HEK293T (cell line): ENCODE measurements around the gene ENPP6.

Source experiments
- CTCF ChIA-PET: fragments of 350-600 bp; formaldehyde crosslinking; extraction: SDS; loops from one replicate; lab custom pipeline; 2021; ENCODE audit warnings: antibody characterized with exemption, inconsistent platforms; lab: Yijun Ruan, JAX
- POLR2A ChIA-PET: fragments of 350-600 bp; formaldehyde crosslinking; extraction: SDS; loops from one replicate; lab custom pipeline; 2020; ENCODE audit warnings: antibody characterized with exemption, inconsistent platforms; lab: Yijun Ruan, JAX
- DNase-seq: peaks from one replicate; pipeline ENCODE4 v3.0.0; 2012; ENCODE audit warnings: mixed read lengths; ENCODE audit errors: extremely low spot score
- ARNT ChIP-seq: fragments of 450-650 bp; IDR thresholded peaks from 2 replicates; pipeline ENCODE4 v1.6.1; 2017; ENCODE audit warnings: mild to moderate bottlenecking
- BHLHE40 ChIP-seq: fragments of 450-650 bp; IDR thresholded peaks from 2 replicates; pipeline ENCODE4 v1.6.1; 2016; ENCODE audit warnings: mild to moderate bottlenecking, moderate library complexity, borderline replicate concordance
- CTBP1 ChIP-seq: fragments of 450-650 bp; IDR thresholded peaks from 2 replicates; pipeline ENCODE4 v1.6.1; 2016; ENCODE audit warnings: borderline replicate concordance
- ELF4 ChIP-seq: fragments of 450-650 bp; IDR thresholded peaks from 2 replicates; pipeline ENCODE4 v1.6.1; 2017; ENCODE audit warnings: antibody characterized with exemption
- FOXA1 ChIP-seq: fragments of 450-650 bp; IDR thresholded peaks from 2 replicates; pipeline ENCODE4 v1.6.1; 2016; ENCODE audit warnings: mild to moderate bottlenecking
- FOXK2 ChIP-seq: fragments of 450-650 bp; IDR thresholded peaks from 2 replicates; pipeline ENCODE4 v1.6.1; 2016; ENCODE audit warnings: mild to moderate bottlenecking
- FOXM1 ChIP-seq: fragments of 450-650 bp; IDR thresholded peaks from 2 replicates; pipeline ENCODE4 v1.6.1; 2017; ENCODE audit warnings: mild to moderate bottlenecking, borderline replicate concordance
- HDGF ChIP-seq: fragments of 450-650 bp; IDR thresholded peaks from 2 replicates; pipeline ENCODE4 v1.6.1; 2017; ENCODE audit warnings: antibody characterized with exemption, borderline replicate concordance
- L3MBTL2 ChIP-seq: fragments of 450-650 bp; conservative IDR thresholded peaks from 2 replicates; pipeline ENCODE4 v1.6.1; 2016; ENCODE audit warnings: mild to moderate bottlenecking
- LEF1 ChIP-seq: fragments of 450-650 bp; IDR thresholded peaks from 2 replicates; pipeline ENCODE4 v1.6.1; 2017; ENCODE audit warnings: mild to moderate bottlenecking, borderline replicate concordance
- NFRKB ChIP-seq: fragments of 450-650 bp; IDR thresholded peaks from 2 replicates; pipeline ENCODE4 v1.6.1; 2016; ENCODE audit warnings: mild to moderate bottlenecking, moderate library complexity
- PKNOX1 ChIP-seq: fragments of 450-650 bp; IDR thresholded peaks from 2 replicates; pipeline ENCODE4 v1.6.1; 2016
- SP1 ChIP-seq: fragments of 450-650 bp; IDR thresholded peaks from 2 replicates; pipeline ENCODE4 v1.6.1; 2017
- SUZ12 ChIP-seq: fragments of 450-650 bp; IDR thresholded peaks from 2 replicates; pipeline ENCODE4 v1.6.1; 2016; ENCODE audit warnings: mild to moderate bottlenecking
- TARDBP ChIP-seq: fragments of 450-650 bp; IDR thresholded peaks from 2 replicates; pipeline ENCODE4 v1.6.1; 2016
- ZNF384 ChIP-seq: fragments of 450-650 bp; IDR thresholded peaks from 2 replicates; pipeline ENCODE4 v1.6.1; 2016

The ENPP6 gene

GRCh38 chr4:184189966-184190365, 27.7 kb downstream of the ENPP6 start:
- CTCF ChIA-PET, result interaction anchor here (0.7 kb wide), 1 partner anchor 70 kb away, joined by 3 read pairs; no protein-coding TSS in a partner anchor
- POLR2A ChIA-PET, result no interaction called here
- DNase-seq, result no peak
- TF ChIP-seq BHLHE40, result no peak
- TF ChIP-seq PKNOX1, result no peak
- no peak for TF ChIP-seq LEF1
- no peak for TF ChIP-seq FOXA1
- no peak for TF ChIP-seq FOXM1
- TF ChIP-seq SP1, result no peak
- no peak for TF ChIP-seq ZNF384
- no peak for TF ChIP-seq NFRKB
- no peak for TF ChIP-seq SUZ12
- TF ChIP-seq L3MBTL2, result no peak
- no peak for TF ChIP-seq CTBP1
- TF ChIP-seq TARDBP, result no peak
- no peak for TF ChIP-seq FOXK2
- TF ChIP-seq HDGF, result no peak
- no peak for TF ChIP-seq ARNT
- TF ChIP-seq ELF4, result no peak

GRCh38 chr4:184188443-184189400, 29.0 kb downstream of the ENPP6 start:
- DNase-seq, result no peak
- ChIA-PET POLR2A (no interaction called here), CTCF (no interaction called here)
- no peak for TF ChIP-seq FOXK2
- TF ChIP-seq ZNF384, result no peak
- no peak for TF ChIP-seq BHLHE40
- TF ChIP-seq FOXA1, result no peak
- TF ChIP-seq NFRKB, result no peak
- TF ChIP-seq ARNT, result no peak
- no peak for TF ChIP-seq HDGF
- no peak for TF ChIP-seq PKNOX1
- TF ChIP-seq TARDBP, result no peak
- no peak for TF ChIP-seq SP1

DNA sequence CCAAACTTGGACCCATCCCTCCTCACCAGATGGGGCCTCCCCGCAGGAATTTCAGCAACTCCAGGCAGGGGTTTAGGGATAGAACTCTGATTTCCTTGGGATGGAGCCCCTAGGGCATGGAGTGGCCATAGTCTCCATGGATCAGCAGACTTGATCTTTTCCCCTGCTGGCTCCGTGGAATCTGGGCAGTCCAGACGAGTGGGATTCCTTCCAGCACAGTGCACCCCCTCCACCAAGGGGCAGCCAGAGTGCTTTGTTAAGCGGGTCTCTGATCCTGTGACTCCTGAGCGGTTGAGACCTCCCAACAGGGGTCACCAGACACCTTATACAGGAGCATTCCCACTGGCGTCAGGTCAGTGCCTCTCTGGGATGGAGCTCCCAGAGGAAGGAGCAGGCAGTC, 40.4 kb downstream of the ENPP6 start:
- CTCF ChIA-PET, result no interaction called here
- POLR2A ChIA-PET, result no interaction called here
- TF ChIP-seq L3MBTL2, result no peak
- TF ChIP-seq ARNT, result no peak
- no peak for TF ChIP-seq BHLHE40
- no peak for TF ChIP-seq FOXA1
- TF ChIP-seq SUZ12, result no peak
- TF ChIP-seq FOXM1, result no peak
- DNase-seq, result no peak

- DNase-seq, result no peak
- CTCF ChIA-PET, result no interaction called here
- no peak for TF ChIP-seq HDGF
- TF ChIP-seq LEF1, result no peak
- no peak for TF ChIP-seq ZNF384
- TF ChIP-seq L3MBTL2, result no peak
- no peak for TF ChIP-seq FOXA1
- TF ChIP-seq FOXK2, result no peak
- TF ChIP-seq FOXM1, result no peak
- POLR2A ChIA-PET, result no interaction called here
These were observed 42.8 kb downstream of the ENPP6 start for GRCh38 chr4:184174571-184175488.

- ChIA-PET CTCF (interaction anchor here (1.3 kb wide), 1 partner anchor 330 kb away, joined by 3 read pairs; no protein-coding TSS in a partner anchor), POLR2A (interaction anchor here (1.3 kb wide), 1 partner anchor 366 kb away, joined by 3 read pairs; no protein-coding TSS in a partner anchor)
- TF ChIP-seq LEF1, result no peak
- peak; percentile 8 for DNase-seq
These were observed 46.7 kb downstream of the ENPP6 start for GRCh38 chr4:184171011-184171410.

- no peak for DNase-seq
- CTCF ChIA-PET, result interaction anchor here (1.1 to 1.4 kb wide), 3 partner anchors 69 to 329 kb away, joined by 4 read pairs; no protein-coding TSS in a partner anchor
- TF ChIP-seq TARDBP, result no peak
- TF ChIP-seq SP1, result no peak
- TF ChIP-seq ELF4, result no peak
- no peak for TF ChIP-seq LEF1
- no peak for TF ChIP-seq NFRKB
- TF ChIP-seq ARNT, result no peak
- TF ChIP-seq BHLHE40, result no peak
- no peak for TF ChIP-seq FOXM1
- TF ChIP-seq SUZ12, result no peak
- no peak for TF ChIP-seq PKNOX1
- no peak for TF ChIP-seq FOXK2
- no peak for TF ChIP-seq CTBP1
- TF ChIP-seq ZNF384, result no peak
- POLR2A ChIA-PET, result no interaction called here
These were observed 48.3 kb downstream of the ENPP6 start for GRCh38 chr4:184169225-184169867.
